ENCODE results near the gene GLI3. TPM values are rescaled to one million over a fixed set of nuclear protein-coding genes. Genes with fewer than 3 reads are reported as not detected.

Gene GLI3
- total and polyA plus RNA-seq, 10 of the 15 experiments (the other 5 are each of a cell fraction or from before 2014, with no cell fraction given) = 0.01 TPM; not detected in 8

GRCh38 chr7:42144604-42145003 is 92.4 kb downstream of the GLI3 start:
- WGBS (ENCODE audit: insufficient coverage, insufficient replicate concordance, low lambda C conversion rate, missing lambda C conversion rate) = 38% methylated on average over 4 of the region's 4 CpGs
- Histone ChIP-seq H3K36me3 (ENCODE audit: control insufficient read depth in 2 of 2, insufficient read depth in 2 of 2, low read length in 1 of 2) (no peaks in the 10 kb centered on the region), H3K27me3 (replicated peaks in 1 of 2; ENCODE audit: control insufficient read depth in 2 of 2, insufficient read depth in 2 of 2, low read length in 1 of 2) (no peaks in the 10 kb centered on the region), H3K79me2 (ENCODE audit: control insufficient read depth, insufficient read depth, low read length) (no peaks in the 10 kb centered on the region), H3K4me1 (ENCODE audit: control insufficient read depth, insufficient read depth, low read length) (no peaks in the 10 kb centered on the region), H4K20me1 (ENCODE audit: control insufficient read depth, insufficient read depth) (no peaks in the 10 kb centered on the region), H3K9me3 (replicated peaks; ENCODE audit: control insufficient read depth, insufficient read depth, low read length) (no peaks in the 10 kb centered on the region), H3K4me3 (no peak overlapping the region), H3K4me2 (ENCODE audit: control insufficient read depth, insufficient read depth) (no peak overlapping the region), H3K27ac (ENCODE audit: control insufficient read depth, insufficient read depth) (no peak overlapping the region), H3K9ac (ENCODE audit: control insufficient read depth, insufficient read depth, low read length) (no peak overlapping the region), H2AFZ (ENCODE audit: control insufficient read depth, low read depth, low read length) (no peak overlapping the region)
- CTCF ChIA-PET = no interaction called here
- TF ChIP-seq RAD51 (IDR thresholded peaks at IDR 0.05) = no peak
- TF ChIP-seq ASH2L (IDR thresholded peaks at IDR 0.05; ENCODE audit: borderline replicate concordance, low read depth) = no peak
- TF ChIP-seq, protein P1, sequence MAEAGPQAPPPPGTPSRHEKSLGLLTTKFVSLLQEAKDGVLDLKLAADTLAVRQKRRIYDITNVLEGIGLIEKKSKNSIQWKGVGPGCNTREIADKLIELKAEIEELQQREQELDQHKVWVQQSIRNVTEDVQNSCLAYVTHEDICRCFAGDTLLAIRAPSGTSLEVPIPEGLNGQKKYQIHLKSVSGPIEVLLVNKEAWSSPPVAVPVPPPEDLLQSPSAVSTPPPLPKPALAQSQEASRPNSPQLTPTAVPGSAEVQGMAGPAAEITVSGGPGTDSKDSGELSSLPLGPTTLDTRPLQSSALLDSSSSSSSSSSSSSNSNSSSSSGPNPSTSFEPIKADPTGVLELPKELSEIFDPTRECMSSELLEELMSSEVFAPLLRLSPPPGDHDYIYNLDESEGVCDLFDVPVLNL (IDR thresholded peaks at IDR 0.05; ENCODE audit: low read depth, low read length) = no peak
- TF ChIP-seq PML (IDR thresholded peaks at IDR 0.05; ENCODE audit: low read length) = no peak
- no peak for TF ChIP-seq PKNOX1 (IDR thresholded peaks at IDR 0.05)
- no peak for TF ChIP-seq ZNF622 (IDR thresholded peaks at IDR 0.05)
- TF ChIP-seq CBX5 (IDR thresholded peaks at IDR 0.05; ENCODE audit: low read depth) = no peak
- intact Hi-C loops (cut with micrococcal nuclease; ENCODE audit: unreplicated experiment) (no loop called here), in situ Hi-C loops (cut with MboI) (no loop called here)
- FAIRE-seq (no peak), DNase-seq (ENCODE audit: low read depth, low spot score) (no peak), ATAC-seq (no peak)
- POLR2A ChIA-PET = no interaction called here
- no TSS peak for BruUV-seq (replicated peaks)
- SMC1A ChIA-PET (ENCODE audit: uncharacterized antibody, unreplicated experiment) = no interaction called here
- RAD21 ChIA-PET (ENCODE audit: unreplicated experiment) = no interaction called here

Data from GM12878 (cell line).